Islet precursor cell (in vitro differentiated cells): ENCODE results near the gene REP15.
"Not testable (repeated sequence)": the region's sequence is repeated elsewhere in the genome, so short reads cannot be mapped to it uniquely, and the experiment has no call there.

ENCODE experiments used
- DNase-seq: peaks from one replicate; pipeline ENCODE4 v3.0.0-alpha.2; 2018

REP15 gene

GRCh38 chr12:27703720-27704452 is 7.6 kb downstream of the REP15 start:
- DNase-seq: peak; percentile 90

GRCh38 chr12:27705263-27705662 is 9.0 kb downstream of the REP15 start:
- DNase-seq: peak; percentile 87

- no peak for DNase-seq
These were observed 11.0 kb downstream of the REP15 start for GRCh38 chr12:27707216-27707615.

- no peak for DNase-seq
These were observed 13.1 kb downstream of the REP15 start for GRCh38 chr12:27709212-27709931.

- no peak for DNase-seq
These were observed 13.8 kb downstream of the REP15 start for GRCh38 chr12:27709932-27710591.

- DNase-seq: peak; percentile 97
These were observed 14.5 kb downstream of the REP15 start, which contains the start of gene MRPS35 for GRCh38 chr12:27710592-27711316. Gene MRPS35, plus strand, starts transcription at chr12:27710832. Its CDS starts 12 bp downstream, at chr12:27710844.

- no peak for DNase-seq
These were observed 15.1 kb downstream of the REP15 start for GRCh38 chr12:27711317-27711682.

GRCh38 chr12:27711967-27712366 is 15.7 kb downstream of the REP15 start:
- no peak for DNase-seq

GRCh38 chr12:27723212-27723611 is 27.0 kb downstream of the REP15 start:
- no peak for DNase-seq

- DNase-seq: no peak
These were observed 33.9 kb downstream of the REP15 start for GRCh38 chr12:27730097-27730588.

- DNase-seq: peak; percentile 69
These were observed 36.0 kb downstream of the REP15 start for GRCh38 chr12:27732281-27732680.

GRCh38 chr12:27733052-27733656 is 36.9 kb downstream of the REP15 start:
- no peak for DNase-seq

- DNase-seq: no peak
These were observed 37.5 kb downstream of the REP15 start for GRCh38 chr12:27733791-27734190.

- DNase-seq: not testable (repeated sequence)
These were observed 38.1 kb downstream of the REP15 start for GRCh38 chr12:27734321-27734720.

GRCh38 chr12:27743601-27744000 is 47.4 kb downstream of the REP15 start:
- no peak for DNase-seq

- DNase-seq: not testable (repeated sequence)
These were observed 49.5 kb downstream of the REP15 start for GRCh38 chr12:27745734-27746133.
